Esophagus squamous epithelium (tissue), 5 donors: Measurements from ENCODE around the gene RNU6-7. TPM values are rescaled to one million over a fixed set of nuclear protein-coding genes. Genes with fewer than 3 reads are reported as not detected.

Experiments
- DNase-seq: peaks from one replicate; lab custom pipeline; 2025; lab: John Stamatoyannopoulos, UW
- H3K27ac ChIP-seq, 4 donors: fragments of 200-600 bp; sonication (generic); one replicate each; pipeline ENCODE4 v1.5.1; 2016 to 2019; ENCODE audit warnings: mild to moderate bottlenecking in 1 of 4
- H3K27me3 ChIP-seq, 4 donors: fragments of 200-600 bp; sonication (generic); 1 replicate in 3 of 4; 2 replicates in 1 of 4; pipeline versions ENCODE4 v1.5.1 to v1.6.0; 2017 to 2021; ENCODE audit warnings: antibody characterized with exemption in 1 of 4
- H3K36me3 ChIP-seq, 3 donors: fragments of 200-600 bp; sonication (generic); one replicate each; pipeline ENCODE4 v1.5.1; 2016 to 2019
- H3K4me1 ChIP-seq, 3 donors: fragments of 200-600 bp; sonication (generic); one replicate each; pipeline ENCODE4 v1.5.1; 2017 to 2019
- H3K4me3 ChIP-seq, 4 donors: fragments of 200-600 bp; sonication (generic); 1 replicate in 3 of 4; 2 replicates in 1 of 4; pipeline ENCODE4 v1.5.1; 2016 to 2019; ENCODE audit warnings: mild to moderate bottlenecking in 2 of 4, moderate library complexity in 1 of 4
- H3K9me3 ChIP-seq, 3 donors: fragments of 200-600 bp; sonication (generic); one replicate each; pipeline ENCODE4 v1.5.1; 2016 to 2019
- CTCF ChIP-seq, 6 experiments: fragments of 450-650 bp in 4 of 6; fragments of 200-600 bp in 2 of 6; sonication (generic) in 2 of 6; IDR thresholded peaks; one replicate each; pipeline ENCODE4 v1.5.1; 2016 to 2019; ENCODE audit warnings: antibody characterized with exemption in 6 of 6, mild to moderate bottlenecking in 4 of 6, moderate library complexity in 4 of 6
- POLR2A ChIP-seq, 4 donors: fragments of 450-650 bp; IDR thresholded peaks; one replicate each; pipeline ENCODE4 v1.6.1; 2017; ENCODE audit warnings: antibody characterized with exemption in 4 of 4, mild to moderate bottlenecking in 4 of 4, moderate library complexity in 3 of 4
- WGBS, 2 donors: methylation state at CpG; one replicate each; pipeline ENCODE4 v1.1.5; 2018; 5-methylcytosine and 5-hydroxymethylcytosine counted together
- intact Hi-C: fragments of 100-400 bp; cut with DNase I; formaldehyde crosslinking; loops from one replicate; pipeline ENCODE4 v1.15.0; 2022
- small RNA-seq, 4 donors: library from RNA; depleted of rRNA; stranded (forward); fragments of <200 nt; gene quantifications; one replicate each; pipeline ENCODE3, GENCODE V24; 2016
- total RNA-seq, 4 donors: library from RNA; depleted of rRNA; stranded (reverse); fragments of >200 nt; gene quantifications; one replicate each; pipeline ENCODE4 v1.1.0, GENCODE V29; 2016
- donor health status: DM: yes; HTN: yes; CAD: no.

RNU6-7 gene
- total RNA-seq, 4 donors from 2014 or later: not detected

- intact Hi-C loops: loop anchor here (5.0 to 10.0 kb wide), 2 partner anchors 178 to 316 kb away; no protein-coding TSS in a partner anchor
- Histone ChIP-seq H3K36me3 (no peaks in the 10 kb centered on the region), H3K27ac (no peak overlapping the region), H3K4me3 (no peak overlapping the region), H3K4me1 (peaks cover 0 to 25% (median 12%) of the 10 kb centered on the region in 3 donors), H3K9me3 (no peaks in the 10 kb centered on the region), H3K27me3 (no peaks in the 10 kb centered on the region)
- no peak for DNase-seq
- TF ChIP-seq CTCF (IDR thresholded peaks at IDR 0.05) (no peak), POLR2A (IDR thresholded peaks at IDR 0.05) (no peak)
- 71 to 75% methylated on average over 3 of the region's 3 CpGs for WGBS, 2 donors
Observed at GRCh38 chr14:32250681-32251080, 48.8 kb downstream of the RNU6-7 start.

- H3K27ac ChIP-seq: peak overlapping the region in 2 of 4 donors; percentile 23 to 69
- 49 to 50% methylated on average over 4 of the region's 4 CpGs for WGBS, 2 donors
- no peaks in the 10 kb centered on the region for H3K27me3 ChIP-seq
- DNase-seq: no peak
- intact Hi-C loops: loop anchor here (5.0 to 10.0 kb wide), 2 partner anchors 179 to 317 kb away; no protein-coding TSS in a partner anchor
- H3K4me1 ChIP-seq: peaks cover 0 to 25% (median 12%) of the 10 kb centered on the region in 3 donors
- TF ChIP-seq POLR2A (IDR thresholded peaks at IDR 0.05): no peak
- no peak for TF ChIP-seq CTCF (IDR thresholded peaks at IDR 0.05)
- no peak overlapping the region for H3K4me3 ChIP-seq
- no peaks in the 10 kb centered on the region for H3K36me3 ChIP-seq
- no peaks in the 10 kb centered on the region for H3K9me3 ChIP-seq
Observed at GRCh38 chr14:32251530-32251929, 49.7 kb downstream of the RNU6-7 start.

Small RNA genes within 50 kb of the gene (small RNA-seq; reads per million reads assigned to genes)
- 0 to 0.41 (median 0.09) reads per million in 4 donors for gene RNU6-7
- 0 reads per million in 4 donors for gene RNU6-8

Other genes starting within 250 kb of the RNU6-7 start
- 100 to 1,000 TPM in 2 of 4 donors, 10 to 100 TPM in 2; 77.7 to 139 (median 100) TPM for gene ARHGAP5, start 124.7 kb upstream of the RNU6-7 start, total RNA-seq
- gene RNU6-8, start 1.2 kb downstream of the RNU6-7 start, total RNA-seq: not detected
- gene AKAP6, start 127.3 kb downstream of the RNU6-7 start, total RNA-seq: 10 to 100 TPM in 1 of 4 donors, 1 to 10 TPM in 3; 1.1 to 16.0 (median 6.0) TPM